HG03565 (cell line): ENCODE measurements around the gene TEX53.

Experiments used
- ATAC-seq: cut with Tn5 transposase; IDR thresholded peaks from one replicate; pipeline ENCODE4 v1.9.1; 2021; ENCODE audit warnings: mild to moderate bottlenecking, moderate library complexity; ENCODE audit not compliant: unreplicated experiment

The TEX53 gene

GRCh38 chr9:114607671-114608524 lies 49.7 kb downstream of the TEX53 start:
- ATAC-seq = peak; percentile 32

- ATAC-seq = no peak
Measured at GRCh38 chr9:114606597-114607207, 50.9 kb downstream of the TEX53 start.
